ENCODE results near the gene INSL3. TPM values are rescaled to one million over a fixed set of nuclear protein-coding genes. Genes with fewer than 3 reads are reported as not detected.
A peak's percentile ranks its signal among the peaks of the same experiment; 100 is the strongest.

Gene INSL3
- total RNA-seq, 3 donors from 2014 or later: 8.1 to 9.4 (median 9.1) TPM

DNA sequence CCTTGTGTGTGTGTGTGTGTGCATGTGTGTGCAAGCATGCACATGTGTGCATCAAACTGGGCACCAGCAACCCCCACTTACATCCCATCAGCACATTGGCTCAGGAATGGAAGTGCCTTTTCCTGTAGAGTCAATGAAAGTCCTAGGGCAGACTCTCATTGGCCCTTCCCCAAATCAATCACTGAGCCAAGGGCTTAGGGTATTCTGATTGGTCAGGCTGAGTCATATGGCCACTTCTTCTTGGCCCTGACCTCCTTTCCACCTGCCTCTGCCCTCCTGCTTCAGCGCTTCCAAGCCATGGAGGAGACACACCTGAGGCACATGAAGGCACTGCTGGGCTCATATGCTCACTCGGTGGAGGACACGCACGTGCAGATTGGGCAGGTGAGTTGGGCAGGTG, 49.1 kb downstream of the INSL3 start:
- Mint-ChIP-seq H3K4me1 (ENCODE audit: low read depth) (peaks cover 10% of the 10 kb centered on the region), H3K9me3 (no peaks in the 10 kb centered on the region), H3K4me3 (no peak overlapping the region), H3K27me3 (ENCODE audit: low read depth) (no peaks in the 10 kb centered on the region), H3K36me3 (ENCODE audit: insufficient read depth) (peaks cover 25% of the 10 kb centered on the region)
- DNase-seq (no peak), ATAC-seq (peak; percentile 51 to 63)

DNA sequence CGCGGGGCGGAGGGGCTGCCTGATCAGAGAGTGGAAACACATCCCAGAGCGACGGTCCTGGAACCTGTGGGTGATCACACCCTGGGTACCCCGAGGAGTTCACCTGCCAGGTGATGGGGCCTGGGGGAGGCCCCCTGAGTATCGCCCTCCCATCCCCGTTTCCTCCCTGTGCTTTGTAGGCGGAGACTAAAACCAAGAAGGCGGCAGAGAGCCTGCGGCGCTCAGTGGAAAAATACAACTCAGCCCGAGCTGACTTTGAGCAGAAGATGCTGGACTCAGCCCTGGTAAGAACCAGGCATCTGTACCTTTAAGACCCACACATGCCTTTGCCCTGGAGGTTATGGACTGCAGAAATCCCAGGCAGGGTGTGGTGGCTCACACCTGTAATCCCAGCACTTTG, 50.7 kb downstream of the INSL3 start:
- DNase-seq (no peak), ATAC-seq (no peak)
- no peaks in the 10 kb centered on the region for H3K27me3 Mint-ChIP-seq (ENCODE audit: low read depth)
- peaks cover 3% of the 10 kb centered on the region for H3K4me1 Mint-ChIP-seq (ENCODE audit: low read depth)
- no peak overlapping the region for H3K4me3 Mint-ChIP-seq
- no peaks in the 10 kb centered on the region for H3K9me3 Mint-ChIP-seq
- H3K36me3 Mint-ChIP-seq (ENCODE audit: insufficient read depth): peaks cover 25% of the 10 kb centered on the region

DNA sequence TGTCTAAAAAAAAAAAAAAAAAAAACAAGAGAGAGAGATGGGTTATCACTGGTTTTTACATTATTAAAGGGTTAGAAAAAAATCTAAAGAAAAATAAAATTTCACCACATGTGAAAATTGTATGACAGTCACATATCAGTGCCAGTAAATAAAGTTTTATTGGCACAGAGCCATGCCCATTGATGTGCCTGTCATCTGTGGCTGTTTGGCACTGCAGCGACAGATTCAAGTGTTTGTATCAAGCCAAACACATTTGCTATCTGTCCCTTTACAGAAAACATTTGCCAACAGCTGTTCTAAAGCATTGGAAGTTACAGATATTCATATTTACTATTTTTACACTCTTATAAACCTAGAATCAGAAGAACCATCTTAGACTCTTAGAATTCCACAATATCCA, 53.8 kb downstream of the INSL3 start:
- DNase-seq (no peak), ATAC-seq (no peak)
- H3K27me3 Mint-ChIP-seq (ENCODE audit: low read depth): no peaks in the 10 kb centered on the region
- H3K9me3 Mint-ChIP-seq: no peaks in the 10 kb centered on the region
- H3K4me1 Mint-ChIP-seq (ENCODE audit: low read depth): peaks cover 5% of the 10 kb centered on the region
- H3K36me3 Mint-ChIP-seq (ENCODE audit: insufficient read depth): peaks cover 30% of the 10 kb centered on the region
- no peak overlapping the region for H3K4me3 Mint-ChIP-seq

DNA sequence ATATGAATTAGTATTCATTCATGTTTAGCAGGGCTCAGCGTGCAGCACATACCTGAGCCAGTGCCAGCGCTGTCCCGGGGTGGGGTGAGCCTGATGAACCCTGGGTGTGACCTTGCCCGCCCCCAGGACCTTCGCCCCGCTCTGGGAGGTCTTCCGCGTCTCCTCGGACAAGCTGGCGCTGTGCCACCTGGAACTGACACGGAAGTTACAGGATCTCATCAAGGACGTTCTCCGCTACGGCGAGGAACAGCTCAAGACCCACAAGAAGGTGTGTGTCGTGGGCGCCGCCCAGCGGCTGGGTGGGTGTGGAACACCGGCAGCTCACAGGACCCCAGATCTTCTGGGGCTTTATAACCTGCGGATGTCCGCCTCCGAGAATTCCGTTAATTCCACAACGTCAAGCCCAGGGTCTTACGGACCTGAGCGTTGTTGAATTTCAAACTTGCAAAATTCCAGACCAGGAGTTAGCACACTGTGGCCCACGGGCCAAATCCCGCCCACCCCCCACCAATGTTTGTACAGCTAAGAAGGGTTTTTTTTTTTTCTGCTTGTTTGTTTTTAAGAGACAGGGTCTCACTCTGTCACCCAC, 54.7 kb downstream of the INSL3 start:
- no peak overlapping the region for H3K4me3 Mint-ChIP-seq
- H3K4me1 Mint-ChIP-seq (ENCODE audit: low read depth): peaks cover 5% of the 10 kb centered on the region
- no peaks in the 10 kb centered on the region for H3K27me3 Mint-ChIP-seq (ENCODE audit: low read depth)
- peak in 1 of 2 donors; percentile 40 for ATAC-seq
- peak; percentile 32 for DNase-seq
- peaks cover 28% of the 10 kb centered on the region for H3K36me3 Mint-ChIP-seq (ENCODE audit: insufficient read depth)
- no peaks in the 10 kb centered on the region for H3K9me3 Mint-ChIP-seq

Other genes starting within 250 kb of the INSL3 start
- gene UNC13A, start 133.2 kb downstream of the INSL3 start, total RNA-seq: under 1 TPM in 2 of 3 donors, not detected in 1; 0.08 to 0.15 TPM
- 10 to 100 TPM; 75.7 to 81.4 (median 79.3) TPM for gene MAP1S, start 102.0 kb downstream of the INSL3 start, total RNA-seq
- 10 to 100 TPM; 53.0 to 60.4 (median 56.2) TPM for gene FCHO1, start 70.0 kb downstream of the INSL3 start, total RNA-seq
- gene B3GNT3, start 26.4 kb downstream of the INSL3 start, total RNA-seq: under 1 TPM; 0.38 to 0.52 (median 0.45) TPM
- gene JAK3, start 26.5 kb upstream of the INSL3 start, total RNA-seq: 100 to 1,000 TPM; 181 to 220 (median 189) TPM
- 1,000 to 10,000 TPM; 4,001 to 4,060 (median 4,048) TPM for gene RPL18A, start 38.4 kb upstream of the INSL3 start, total RNA-seq
- gene SLC5A5, start 50.4 kb upstream of the INSL3 start, total RNA-seq: 1 to 10 TPM in 2 of 3 donors, under 1 TPM in 1; 0.98 to 1.6 (median 1.1) TPM
- 100 to 1,000 TPM; 228 to 261 (median 236) TPM for gene CCDC124, start 111.5 kb upstream of the INSL3 start, total RNA-seq
- gene KCNN1, start 145.6 kb upstream of the INSL3 start, total RNA-seq: under 1 TPM in 2 of 3 donors, not detected in 1; 0.24 to 0.32 TPM
- 10 to 100 TPM; 19.4 to 24.4 (median 22.4) TPM for gene ARRDC2, start 186.7 kb upstream of the INSL3 start, total RNA-seq